H7 (cell line): Measurements from ENCODE around the gene EDA. TPM values are rescaled to one million over a fixed set of nuclear protein-coding genes. Genes with fewer than 3 reads are reported as not detected.
"Not testable (repeated sequence)": the region's sequence is repeated elsewhere in the genome, so short reads cannot be mapped to it uniquely, and the experiment has no call there.

Experiments used
- DNase-seq: peaks from one replicate; pipeline ENCODE4 v3.0.0; 2012
- H3K27me3 ChIP-seq: 2 replicates; pipeline ENCODE4 v1.6.0; 2011; ENCODE audit warnings: mild to moderate bottlenecking, low read length; ENCODE audit not compliant: control insufficient read depth, insufficient read depth
- H3K36me3 ChIP-seq: replicated peaks from 2 replicates; pipeline ENCODE4 v1.5.1; 2011; ENCODE audit warnings: low read length; ENCODE audit not compliant: control insufficient read depth, insufficient read depth
- H3K4me3 ChIP-seq: 2 replicates; pipeline ENCODE4 v1.5.1; 2011; ENCODE audit warnings: low read depth, mild to moderate bottlenecking, control low read depth, low read length, moderate library complexity; ENCODE audit not compliant: insufficient read depth
- total RNA-seq: library from RNA; depleted of rRNA; stranded (reverse); fragments of >200 nt; shearing (Covaris generic); gene quantifications from 2 replicates; pipeline ENCODE4 v1.2.3, GENCODE V29; 2014

The EDA gene
- total RNA-seq, 1 experiment from 2014 or later: 8.1 TPM

- no peaks in the 10 kb centered on the region for H3K36me3 ChIP-seq
- H3K27me3 ChIP-seq: no peaks in the 10 kb centered on the region
- H3K4me3 ChIP-seq: no peak overlapping the region
- DNase-seq: no peak
These were observed 335.8 kb downstream of the EDA start for GRCh38 chrX:69951753-69952152.

GRCh38 chrX:69959712-69960111 lies 343.8 kb downstream of the EDA start:
- no peaks in the 10 kb centered on the region for H3K27me3 ChIP-seq
- H3K36me3 ChIP-seq: no peaks in the 10 kb centered on the region
- H3K4me3 ChIP-seq: no peak overlapping the region
- no peak for DNase-seq

GRCh38 chrX:69961365-69962072 lies 345.6 kb downstream of the EDA start:
- DNase-seq: no peak
- Histone ChIP-seq H3K27me3 (no peaks in the 10 kb centered on the region), H3K36me3 (no peaks in the 10 kb centered on the region), H3K4me3 (no peak overlapping the region)

GRCh38 chrX:69968950-69969349 lies 353.0 kb downstream of the EDA start:
- H3K36me3 ChIP-seq: no peaks in the 10 kb centered on the region
- H3K27me3 ChIP-seq: no peaks in the 10 kb centered on the region
- no peak for DNase-seq
- no peak overlapping the region for H3K4me3 ChIP-seq

- Histone ChIP-seq H3K4me3 (no peak overlapping the region), H3K27me3 (no peaks in the 10 kb centered on the region), H3K36me3 (no peaks in the 10 kb centered on the region)
- DNase-seq: no peak
These were observed 353.5 kb downstream of the EDA start for GRCh38 chrX:69969460-69969859.

- H3K27me3 ChIP-seq: no peaks in the 10 kb centered on the region
- H3K4me3 ChIP-seq: no peak overlapping the region
- DNase-seq: no peak
- H3K36me3 ChIP-seq: no peaks in the 10 kb centered on the region
These were observed 371.8 kb downstream of the EDA start for GRCh38 chrX:69987691-69988090.

GRCh38 chrX:69988955-69989394 lies 373.1 kb downstream of the EDA start:
- no peak overlapping the region for H3K4me3 ChIP-seq
- H3K36me3 ChIP-seq: no peaks in the 10 kb centered on the region
- H3K27me3 ChIP-seq: no peaks in the 10 kb centered on the region
- DNase-seq: no peak

DNA sequence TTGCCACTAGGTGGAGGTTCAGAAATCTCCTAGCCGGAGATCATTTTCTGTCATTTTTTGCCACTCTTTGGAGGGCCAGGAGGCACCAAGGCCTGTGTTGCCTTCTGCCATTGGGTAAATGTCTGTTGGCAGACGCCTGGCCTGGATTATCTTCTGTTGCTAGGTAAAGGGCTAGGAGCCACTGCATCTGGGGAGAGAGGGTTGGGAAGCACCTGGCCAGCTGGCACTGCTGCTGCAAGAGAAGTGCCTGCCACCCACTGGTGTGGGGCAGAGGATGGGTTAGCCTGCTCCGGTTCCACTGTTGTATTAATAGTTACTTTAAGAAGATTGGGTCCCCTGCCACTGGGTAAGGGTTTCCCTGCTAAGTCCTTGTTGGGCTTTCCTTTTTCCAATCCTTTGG lies 375.8 kb downstream of the EDA start:
- Histone ChIP-seq H3K27me3 (no peaks in the 10 kb centered on the region), H3K4me3 (no peak overlapping the region), H3K36me3 (no peaks in the 10 kb centered on the region)
- DNase-seq: peak; percentile 9

- no peaks in the 10 kb centered on the region for H3K36me3 ChIP-seq
- DNase-seq: no peak
- no peak overlapping the region for H3K4me3 ChIP-seq
- H3K27me3 ChIP-seq: no peaks in the 10 kb centered on the region
These were observed 377.6 kb downstream of the EDA start for GRCh38 chrX:69993494-69993893.

GRCh38 chrX:69995362-69996112 lies 379.6 kb downstream of the EDA start:
- DNase-seq: no peak
- Histone ChIP-seq H3K36me3 (no peaks in the 10 kb centered on the region), H3K27me3 (no peaks in the 10 kb centered on the region), H3K4me3 (no peak overlapping the region)

DNA sequence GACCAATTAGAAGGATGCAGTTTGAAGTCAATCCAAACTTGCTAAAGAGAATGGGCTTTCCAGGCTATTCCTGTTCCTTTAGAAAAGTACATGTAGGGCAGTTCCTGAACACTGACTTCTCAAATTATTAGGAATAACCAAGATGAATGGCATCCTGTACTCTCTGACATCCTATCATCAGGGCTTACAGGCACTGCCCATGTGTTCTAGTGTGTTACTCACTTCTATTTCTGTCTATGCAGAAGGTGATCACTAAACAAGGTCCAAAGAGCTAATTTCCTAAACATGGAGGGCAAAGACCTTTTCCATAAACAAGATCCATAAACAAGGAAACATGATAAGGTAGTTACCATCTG lies 380.2 kb downstream of the EDA start:
- Histone ChIP-seq H3K4me3 (no peak overlapping the region), H3K36me3 (no peaks in the 10 kb centered on the region), H3K27me3 (no peaks in the 10 kb centered on the region)
- DNase-seq: no peak

GRCh38 chrX:69998299-69998698 lies 382.4 kb downstream of the EDA start:
- H3K4me3 ChIP-seq, H3K27me3 ChIP-seq, H3K36me3 ChIP-seq, DNase-seq: not testable (repeated sequence)

DNA sequence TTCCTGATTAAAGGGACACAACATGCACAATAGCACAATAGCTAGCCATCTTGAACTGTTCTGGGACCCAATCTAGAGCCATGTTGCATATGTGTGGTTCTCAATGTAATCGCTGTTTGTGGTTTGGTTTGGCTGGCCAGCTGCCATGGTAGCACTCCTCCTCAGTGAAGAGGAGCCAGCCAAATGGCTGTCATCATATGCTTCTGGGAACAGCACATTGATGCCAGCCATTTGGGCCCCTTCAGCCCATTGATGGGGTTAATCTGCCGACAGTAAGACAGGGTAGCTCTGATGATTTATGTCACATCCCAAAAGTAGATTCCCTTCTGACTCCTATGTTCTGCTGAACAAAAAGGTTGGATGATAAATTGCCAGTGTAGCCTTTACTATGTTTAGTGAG lies 385.4 kb downstream of the EDA start:
- no peak for DNase-seq
- Histone ChIP-seq H3K27me3 (no peaks in the 10 kb centered on the region), H3K4me3 (no peak overlapping the region), H3K36me3 (no peaks in the 10 kb centered on the region)

DNA sequence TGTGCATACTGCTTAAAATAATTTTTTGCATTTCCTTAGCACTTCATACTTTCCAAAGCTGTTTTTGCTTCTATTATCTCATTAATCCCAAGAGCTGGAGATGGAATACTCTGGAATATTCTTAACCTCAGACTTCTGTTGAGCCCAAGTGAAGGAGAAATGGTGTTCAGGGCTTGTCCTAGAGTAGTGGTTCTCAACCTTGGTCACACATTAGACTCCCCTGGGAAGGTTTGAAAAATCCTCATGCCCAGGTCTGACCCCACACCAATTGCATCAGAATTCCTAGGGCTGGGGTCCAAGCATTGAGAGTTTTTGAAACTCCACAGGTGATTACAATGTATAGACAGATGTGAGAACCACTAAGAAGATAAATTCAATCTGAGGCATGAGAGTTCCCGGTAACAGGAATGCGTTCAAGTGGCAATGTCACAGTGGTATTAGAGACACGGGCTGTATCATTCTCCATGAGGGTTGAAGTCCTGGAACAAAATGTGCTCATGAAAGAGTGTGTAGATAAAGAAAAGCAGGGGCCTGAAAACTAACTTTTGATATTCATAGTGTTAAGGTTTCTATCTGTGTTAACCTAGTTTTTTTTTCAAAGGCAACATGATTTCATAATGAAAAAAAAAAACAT lies 385.9 kb downstream of the EDA start:
- no peaks in the 10 kb centered on the region for H3K27me3 ChIP-seq
- no peak for DNase-seq
- H3K36me3 ChIP-seq: no peaks in the 10 kb centered on the region
- H3K4me3 ChIP-seq: no peak overlapping the region

DNA sequence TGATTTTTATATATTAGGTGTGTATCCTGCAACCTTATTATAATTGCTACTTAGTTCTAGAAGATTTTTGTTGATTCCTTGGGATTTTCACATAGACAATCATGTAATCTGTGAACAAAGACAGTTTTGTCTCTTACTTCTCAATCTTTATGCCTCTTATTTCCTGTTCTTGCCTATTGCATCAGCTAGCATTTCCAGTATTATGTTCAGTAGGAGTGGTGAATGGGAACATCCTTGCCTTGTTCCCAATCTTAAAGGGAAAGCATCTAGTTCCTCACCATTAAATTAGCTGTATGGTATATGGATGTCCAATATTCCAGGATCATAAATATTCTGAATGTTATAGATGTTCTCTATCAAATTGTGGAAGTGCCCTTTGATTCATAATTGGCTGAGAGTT lies 392.0 kb downstream of the EDA start:
- H3K27me3 ChIP-seq: no peaks in the 10 kb centered on the region
- DNase-seq: no peak
- no peak overlapping the region for H3K4me3 ChIP-seq
- no peaks in the 10 kb centered on the region for H3K36me3 ChIP-seq
